Measurements from ENCODE around the gene OSBPL6.

Gene OSBPL6

DNA sequence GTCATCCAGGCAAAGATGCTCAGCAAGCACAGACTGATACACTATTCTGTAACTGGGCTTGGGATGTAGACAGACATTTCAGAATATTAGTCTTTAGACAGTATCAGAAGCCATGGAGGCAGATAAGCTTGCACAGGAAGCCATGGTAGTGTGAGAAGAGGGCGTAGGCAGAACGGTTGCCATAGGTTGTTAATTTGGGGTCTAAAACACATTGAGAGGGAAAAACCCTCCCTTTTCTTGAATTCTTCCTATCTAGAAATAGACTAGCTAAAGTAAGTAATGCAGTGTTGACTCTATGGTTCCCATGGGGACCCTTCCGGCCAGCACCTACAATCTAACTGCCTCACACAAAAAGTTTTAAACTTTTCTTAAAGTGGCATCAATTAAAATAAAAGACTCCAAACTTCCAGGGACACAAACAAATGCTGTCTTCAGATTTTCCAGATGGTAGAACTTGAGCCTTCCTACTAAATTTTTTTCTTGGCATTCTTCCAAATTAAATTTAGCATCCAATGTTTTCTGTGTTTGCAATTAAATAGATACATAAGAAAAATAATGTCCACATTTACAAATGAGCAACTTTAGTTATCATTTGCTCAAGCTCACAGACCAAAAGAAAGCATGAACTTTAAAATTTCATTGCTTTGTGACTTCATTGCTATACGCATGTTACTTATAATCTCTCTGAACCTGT is 254.8 kb downstream of the OSBPL6 start:
- DNase-seq (ENCODE audit: low spot score): no peak

DNA sequence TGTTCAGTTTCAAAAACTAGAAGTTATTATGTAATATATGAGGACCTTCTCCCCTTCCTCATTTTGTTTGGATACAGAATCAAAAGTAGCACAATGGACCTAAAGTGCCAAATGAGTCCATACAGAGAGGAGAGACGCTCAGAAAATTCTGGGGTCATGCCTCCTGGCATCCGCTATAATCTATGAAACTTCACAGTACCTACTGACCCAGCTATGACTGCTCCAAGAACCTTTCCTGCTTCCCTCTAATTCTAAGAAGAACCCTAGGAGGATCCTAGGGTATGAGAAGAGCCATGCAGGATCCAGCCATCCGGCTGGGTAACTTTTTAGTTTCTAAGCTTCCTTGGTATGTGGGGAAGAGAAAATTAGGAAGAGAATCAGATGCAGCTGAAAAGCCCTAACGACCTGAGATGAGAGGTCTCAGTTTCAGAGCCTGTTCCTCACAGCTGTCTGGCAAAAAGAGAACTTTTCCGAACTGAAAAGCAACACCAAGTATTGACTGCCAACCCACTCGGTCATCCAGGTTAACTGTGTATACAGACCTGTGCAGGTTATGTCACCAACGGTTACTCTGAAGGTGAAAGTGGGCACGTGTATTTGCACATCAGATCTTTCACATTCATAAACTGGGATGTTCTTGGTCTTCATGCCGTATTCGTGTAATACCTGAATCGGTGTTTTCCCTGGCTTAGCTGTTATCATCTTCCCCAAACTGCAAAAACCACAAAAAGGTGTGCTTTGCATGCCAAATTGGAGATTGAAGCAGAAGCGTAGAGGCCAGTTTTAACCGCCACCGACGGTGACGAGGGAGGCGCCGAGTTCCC is 255.6 kb downstream of the OSBPL6 start:
- no peak for DNase-seq (ENCODE audit: low spot score)

DNA sequence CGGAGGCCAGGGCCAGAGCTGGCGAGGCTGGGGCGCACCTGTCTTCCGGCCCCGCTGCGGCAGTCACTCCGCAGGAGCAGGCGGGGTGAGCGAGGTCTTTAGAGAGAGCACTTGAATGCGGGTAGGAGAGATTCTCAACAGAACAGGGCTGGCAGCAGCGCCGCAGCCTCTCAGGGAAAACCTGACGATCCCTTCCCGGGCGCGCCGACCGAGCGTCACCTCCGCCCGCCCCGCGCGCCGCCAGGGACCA is 256.1 kb downstream of the OSBPL6 start:
- no peak for DNase-seq (ENCODE audit: low spot score)

DNA sequence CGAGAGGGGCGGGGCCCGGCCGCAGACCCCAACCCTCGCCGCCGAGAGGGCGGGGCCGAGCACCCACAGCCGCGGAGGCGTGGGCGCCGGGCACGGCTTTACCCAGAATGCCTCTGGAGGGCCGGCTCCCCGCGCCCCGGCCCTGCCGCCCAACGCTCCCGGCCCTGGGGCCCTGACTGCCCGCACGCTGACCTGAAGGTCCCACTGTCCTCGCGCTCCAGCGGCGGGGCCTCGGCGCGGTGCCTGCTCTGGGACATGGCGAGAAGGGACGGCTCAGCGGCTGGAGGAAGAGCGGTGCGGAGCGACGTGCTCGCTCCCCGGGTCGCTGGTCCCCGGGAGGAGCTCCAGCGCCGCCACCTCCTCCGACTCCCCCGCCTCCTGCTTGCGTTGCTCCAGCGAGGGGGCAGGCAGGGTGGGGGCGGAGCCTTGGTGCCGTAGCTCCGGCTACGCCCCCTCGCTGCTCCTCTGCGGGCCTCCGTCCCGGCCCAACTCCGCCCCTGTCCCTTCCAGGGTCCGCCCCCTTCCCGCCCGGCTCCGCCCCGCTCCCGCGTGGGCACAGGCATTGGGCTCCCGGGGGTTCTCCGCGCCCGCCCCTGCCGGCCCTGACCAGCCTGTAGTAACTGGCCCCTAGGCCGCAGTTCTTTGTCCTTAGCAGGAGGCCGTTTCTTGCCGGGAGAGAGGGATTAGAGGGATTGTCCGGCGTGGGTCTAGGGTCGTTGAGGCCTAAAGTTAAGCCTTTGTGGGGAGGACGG is 256.6 kb downstream of the OSBPL6 start, which contains the start of the genes PJVK and PRKRA:
TSS of gene PJVK (plus strand) at position 605 of the 752 bp plus-strand sequence. CDS start 2,032 bp downstream, outside the sequence.
TSS of gene PRKRA (minus strand) at position 402 of the 752 bp plus-strand sequence. CDS start at position 257, 145 bp downstream.
- peak; percentile 94 for DNase-seq (ENCODE audit: low spot score)

DNA sequence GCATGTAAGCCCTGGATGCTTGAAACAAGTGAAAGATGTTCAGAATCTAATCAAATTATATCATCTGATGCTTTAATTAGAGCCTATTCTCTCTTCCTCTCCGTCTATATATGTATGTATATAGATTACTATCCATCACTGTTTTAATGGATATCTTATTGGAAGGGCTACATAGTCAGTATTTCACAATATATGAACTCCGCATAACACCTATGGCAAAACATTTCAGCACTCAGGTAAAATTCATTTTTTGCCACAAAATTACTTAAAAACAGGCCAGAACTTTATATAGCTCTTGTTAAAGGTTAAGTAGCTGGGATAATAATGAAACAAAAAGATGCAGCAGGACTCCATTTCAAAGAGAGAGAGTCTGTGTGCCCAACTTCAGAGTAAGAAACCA is 258.0 kb downstream of the OSBPL6 start:
- DNase-seq (ENCODE audit: low spot score): no peak
